GM18858 (cell line): ENCODE data around the gene SYNDIG1.

Source experiments
- ATAC-seq: cut with Tn5 transposase; IDR thresholded peaks from one replicate; pipeline ENCODE4 v1.9.1; 2021; ENCODE audit not compliant: unreplicated experiment

The SYNDIG1 gene

DNA sequence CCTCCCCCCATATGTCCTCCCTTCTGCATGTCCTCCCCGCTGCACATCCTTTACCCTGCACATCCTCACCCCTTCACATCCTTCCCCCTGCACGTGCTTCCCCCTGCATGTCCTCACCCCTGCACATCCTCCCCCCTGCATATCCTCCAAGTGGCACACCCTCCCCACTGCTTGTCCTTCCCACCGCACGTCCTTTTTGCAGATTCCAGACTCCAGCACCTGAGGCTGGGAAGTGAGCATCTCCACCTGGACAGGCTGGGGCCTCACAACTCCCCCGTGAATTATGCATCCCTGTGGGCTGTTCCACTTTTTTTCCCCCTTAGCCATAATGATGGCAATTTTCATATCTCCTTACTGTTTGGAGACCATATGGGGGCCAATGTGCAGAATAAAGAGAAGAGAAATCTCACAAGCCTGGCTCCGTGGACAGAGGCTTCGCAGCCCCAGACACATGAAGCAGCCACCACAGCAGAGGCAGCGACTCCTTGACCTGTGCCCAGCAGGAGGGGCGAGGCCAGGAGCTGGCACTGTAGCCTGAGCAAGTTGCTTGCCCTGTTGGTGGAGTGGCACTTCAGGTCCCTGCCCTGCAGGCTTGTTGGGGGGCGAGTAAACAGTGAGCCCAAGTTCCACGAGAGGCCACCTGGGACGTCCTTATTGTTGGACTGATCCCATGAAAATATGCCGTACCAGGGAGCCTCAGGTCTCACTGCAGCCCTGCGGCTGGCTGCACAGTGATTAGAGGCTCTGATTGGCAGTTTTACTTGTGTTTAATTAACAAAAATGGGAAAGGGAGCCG lies 113.1 kb downstream of the SYNDIG1 start:
- no peak for ATAC-seq

DNA sequence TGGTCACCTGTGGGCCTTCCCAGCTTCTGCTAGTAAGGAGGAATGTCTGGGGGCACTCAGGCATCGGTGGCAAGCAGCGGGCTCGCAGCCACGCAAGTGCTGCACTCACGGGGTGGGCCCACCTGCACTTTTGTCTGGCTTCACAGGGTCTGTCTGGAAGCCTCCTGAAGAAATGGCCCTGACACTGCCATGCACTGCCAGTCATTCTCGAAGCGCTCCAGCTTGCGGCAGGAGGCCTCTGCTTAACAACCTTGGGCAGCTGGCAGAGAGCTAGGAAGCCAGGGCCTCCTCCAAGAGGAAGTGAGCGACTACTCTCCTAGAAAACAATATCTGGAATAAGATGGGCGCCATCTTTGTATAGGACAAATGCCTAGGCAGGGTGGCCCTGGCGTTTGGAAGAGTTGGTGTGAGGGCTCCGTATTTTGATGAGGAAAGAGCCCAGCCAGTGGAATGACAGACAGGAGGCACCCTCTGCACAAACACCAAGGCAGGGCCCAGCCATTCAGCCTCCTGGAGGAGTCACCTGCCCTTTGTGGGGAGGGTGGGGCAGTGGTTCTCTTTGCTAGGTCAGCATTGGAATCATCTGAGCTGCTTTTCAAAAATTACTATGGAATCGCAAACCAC lies 113.9 kb downstream of the SYNDIG1 start:
- no peak for ATAC-seq

DNA sequence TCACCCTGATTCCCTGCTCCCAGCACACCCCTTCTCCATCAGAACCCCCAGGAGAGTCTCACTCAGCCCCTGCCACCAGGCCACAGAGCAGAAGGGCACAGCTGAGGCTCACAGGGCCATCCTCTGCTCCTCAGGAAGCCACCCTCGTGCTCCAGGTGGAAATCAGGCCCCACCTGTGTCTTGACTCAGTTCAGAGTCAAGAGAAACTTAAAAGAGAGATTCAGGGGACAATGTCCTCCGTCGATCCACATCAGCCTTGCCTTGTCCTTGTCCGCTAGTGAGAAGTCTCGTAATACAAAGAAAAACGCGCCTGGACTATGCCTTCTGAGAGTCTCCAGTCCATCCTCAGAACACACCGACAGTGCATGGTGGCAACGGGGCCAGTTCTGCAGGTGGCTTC lies 114.6 kb downstream of the SYNDIG1 start:
- no peak for ATAC-seq

DNA sequence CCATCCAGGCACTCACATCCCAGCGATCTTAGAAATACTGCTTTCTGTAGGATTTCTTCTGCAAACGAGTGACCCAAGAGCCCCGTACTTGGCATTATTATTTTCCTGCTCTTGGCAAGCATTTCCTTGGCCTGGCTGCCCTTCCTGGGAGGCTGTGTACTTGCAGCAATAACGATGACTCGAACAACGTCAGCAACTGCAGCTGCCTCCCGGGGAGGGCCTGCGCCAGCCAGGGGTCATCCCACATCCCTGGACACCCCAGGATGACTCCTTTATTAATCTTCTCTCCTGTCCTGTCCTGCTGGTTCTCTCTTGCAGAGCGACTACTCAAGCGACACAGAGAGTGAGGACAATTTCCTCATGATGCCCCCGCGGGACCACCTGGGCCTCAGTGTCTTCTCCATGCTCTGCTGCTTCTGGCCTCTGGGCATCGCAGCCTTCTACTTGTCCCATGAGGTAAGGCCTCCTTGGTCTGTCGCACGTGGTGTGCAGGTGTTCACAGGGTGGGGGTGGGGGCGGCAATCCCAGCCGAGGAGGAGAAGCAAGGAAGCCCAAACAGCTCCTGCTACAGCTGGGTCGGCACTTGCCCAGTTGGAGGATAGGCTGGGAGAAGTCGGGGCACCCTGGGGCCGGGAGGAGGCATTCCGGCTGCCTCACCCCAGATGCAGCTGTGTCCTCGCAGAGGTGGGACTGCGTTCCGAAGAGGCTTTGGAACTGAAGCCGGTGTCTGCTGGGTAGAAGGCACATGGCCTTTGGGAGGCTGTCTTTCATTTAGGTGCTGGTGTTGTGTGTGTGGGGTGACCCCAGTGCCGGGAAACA lies 115.3 kb downstream of the SYNDIG1 start:
- no peak for ATAC-seq

DNA sequence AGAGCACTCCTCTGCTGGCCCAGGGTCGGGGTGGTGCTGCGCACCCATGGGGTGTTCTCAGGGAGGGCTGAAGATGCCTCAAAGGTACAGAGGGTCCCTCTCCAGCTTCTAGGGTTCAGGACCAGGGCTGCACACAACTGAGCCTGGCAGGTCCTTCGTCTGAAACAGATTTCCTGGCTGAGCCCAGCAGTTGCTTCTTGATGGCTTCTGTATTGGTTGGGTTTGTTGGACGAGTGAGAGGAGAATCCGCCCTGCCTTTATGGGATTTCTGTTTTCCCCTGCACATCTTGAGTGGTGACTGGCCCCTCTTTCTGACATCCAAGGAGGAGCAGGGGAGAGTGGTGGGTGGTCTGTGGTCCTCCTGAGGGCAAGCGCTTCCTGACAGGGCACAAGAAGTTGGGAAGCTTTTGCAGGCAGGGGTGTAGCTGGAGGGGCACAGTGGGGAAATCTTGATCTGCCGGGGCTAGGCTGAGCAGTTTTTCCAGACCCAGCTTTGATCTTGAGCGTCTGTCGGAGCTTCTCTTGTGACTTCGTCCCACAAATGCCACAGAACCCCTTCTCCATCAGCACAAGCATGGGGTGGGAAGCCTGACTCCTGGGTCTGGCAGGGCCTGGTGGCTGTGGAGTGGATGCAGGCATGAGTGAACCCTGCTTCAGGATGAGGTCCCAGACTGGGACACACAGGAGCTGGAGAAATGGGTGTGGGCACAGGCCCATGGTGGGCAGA lies 116.5 kb downstream of the SYNDIG1 start:
- no peak for ATAC-seq

DNA sequence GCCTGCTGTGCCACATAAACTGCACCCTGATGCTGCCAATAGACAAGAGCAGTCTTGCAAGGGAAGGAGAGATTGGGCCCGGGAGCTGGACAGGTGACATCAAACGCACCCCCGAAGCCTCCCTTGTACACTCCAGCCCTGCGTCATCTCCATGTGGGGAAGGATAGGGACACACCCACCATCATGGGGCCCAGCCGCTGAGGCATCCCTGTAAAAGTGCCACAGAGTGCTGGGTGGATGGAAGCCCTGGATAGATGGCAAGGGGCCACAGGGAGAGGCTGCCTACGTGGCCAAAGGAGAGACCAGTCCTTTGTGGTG lies 117.1 kb downstream of the SYNDIG1 start:
- ATAC-seq, result no peak

DNA sequence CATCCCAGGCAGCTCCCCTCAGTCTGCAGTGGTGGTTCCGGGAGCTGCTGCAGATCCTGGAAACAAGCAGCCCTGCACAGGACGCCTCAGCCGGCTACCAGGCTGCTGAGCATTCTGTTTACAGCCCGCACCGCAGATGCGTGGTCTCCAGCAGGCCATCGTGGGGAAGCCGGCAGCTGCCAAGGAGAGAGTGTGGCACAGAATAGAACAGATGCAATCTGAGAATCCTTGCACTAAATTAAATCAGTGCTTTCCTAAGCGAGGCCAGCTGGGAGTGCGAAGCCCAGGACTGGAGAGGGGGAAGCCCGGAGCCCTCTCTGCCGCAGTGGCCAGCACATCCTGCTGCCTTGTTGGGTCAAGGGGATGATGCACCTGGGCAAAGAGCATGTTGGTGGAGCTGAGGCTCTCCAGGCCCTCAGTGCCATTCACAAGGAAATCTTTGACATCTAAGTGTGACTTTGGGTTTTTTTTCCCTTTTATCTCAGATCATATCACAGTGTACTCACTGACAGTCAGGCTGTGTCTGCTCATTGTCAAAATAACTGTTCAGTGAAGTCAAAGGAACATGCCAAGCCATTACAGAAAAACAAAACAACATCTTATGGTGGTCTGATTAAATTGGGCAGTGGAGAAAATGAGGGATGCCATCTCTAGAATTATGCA lies 118.1 kb downstream of the SYNDIG1 start:
- ATAC-seq, result no peak

DNA sequence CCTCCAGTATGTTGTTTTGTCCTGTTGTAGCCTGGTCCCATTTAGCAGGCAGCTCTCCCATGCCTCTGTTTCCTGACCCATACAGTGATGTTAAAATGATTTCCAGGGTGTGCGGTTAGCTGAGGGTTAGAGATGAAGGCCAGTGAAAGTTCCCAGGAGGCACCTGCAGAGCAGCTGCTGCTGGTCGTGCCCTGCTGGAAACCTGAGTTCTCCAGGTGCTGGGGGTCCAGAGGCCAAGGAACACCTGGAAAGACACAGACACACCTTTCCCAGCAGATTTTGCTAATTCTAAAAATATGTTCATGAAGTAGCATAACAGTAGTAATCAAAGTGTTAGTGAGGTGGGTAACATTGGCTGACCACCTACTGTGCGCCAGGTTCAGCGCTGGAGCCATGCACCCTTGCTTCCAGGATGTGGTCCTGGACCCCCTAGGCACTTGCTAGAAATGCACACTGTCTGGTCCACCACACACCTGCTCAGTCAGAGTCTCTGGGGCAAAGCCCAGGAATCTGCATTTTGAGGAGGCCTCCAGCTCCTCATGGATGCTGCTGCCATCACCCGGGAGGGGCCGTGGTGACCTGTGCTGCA lies 118.7 kb downstream of the SYNDIG1 start:
- ATAC-seq, result no peak

DNA sequence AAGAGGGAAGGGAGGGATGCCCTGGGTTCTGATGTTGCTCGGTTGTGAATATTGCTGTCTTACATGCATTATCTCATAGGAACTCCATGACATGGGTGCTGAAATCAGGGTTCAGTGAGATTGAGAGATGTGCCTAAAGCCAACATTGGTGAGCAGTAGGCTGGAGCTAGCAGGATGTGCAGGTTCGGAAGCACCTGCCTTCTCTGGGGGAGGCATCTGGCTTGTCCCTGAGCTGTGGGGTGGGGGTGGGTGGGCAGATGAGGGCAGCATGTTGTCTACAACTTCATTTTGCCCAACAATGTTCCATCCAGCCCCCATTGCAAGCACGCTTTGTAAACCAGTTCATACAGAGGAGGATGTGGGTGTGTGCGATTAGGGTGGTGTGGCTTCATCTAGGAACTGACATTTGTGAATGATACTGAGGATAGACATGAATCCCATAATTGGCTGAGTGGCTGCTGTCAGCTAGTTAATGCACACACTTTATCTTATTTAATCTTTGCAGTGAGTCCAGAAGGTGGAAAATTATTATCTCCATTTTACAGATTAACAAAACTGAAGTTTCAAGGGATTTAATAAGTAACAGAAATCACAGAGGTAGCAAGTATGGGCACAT lies 119.4 kb downstream of the SYNDIG1 start:
- ATAC-seq, result no peak

DNA sequence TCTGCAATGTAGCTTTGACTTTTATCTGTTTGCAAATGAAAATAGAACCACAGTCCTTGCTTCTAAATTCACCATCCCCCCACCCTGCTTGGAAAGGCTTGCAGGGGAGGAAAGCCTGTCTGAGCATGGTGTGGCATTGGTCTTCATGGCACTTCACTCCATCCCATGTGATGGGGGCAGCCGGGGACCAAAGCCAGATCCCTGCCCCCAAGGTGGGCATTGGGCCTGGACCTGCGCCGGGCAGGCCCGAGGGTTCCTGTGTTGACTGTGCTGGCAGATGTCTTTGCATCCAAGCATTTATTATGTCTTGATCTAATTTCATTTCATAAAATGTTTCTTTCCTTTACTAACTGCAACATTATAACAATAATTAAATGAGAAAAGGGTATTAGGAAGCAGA lies 120.0 kb downstream of the SYNDIG1 start:
- ATAC-seq, result no peak

DNA sequence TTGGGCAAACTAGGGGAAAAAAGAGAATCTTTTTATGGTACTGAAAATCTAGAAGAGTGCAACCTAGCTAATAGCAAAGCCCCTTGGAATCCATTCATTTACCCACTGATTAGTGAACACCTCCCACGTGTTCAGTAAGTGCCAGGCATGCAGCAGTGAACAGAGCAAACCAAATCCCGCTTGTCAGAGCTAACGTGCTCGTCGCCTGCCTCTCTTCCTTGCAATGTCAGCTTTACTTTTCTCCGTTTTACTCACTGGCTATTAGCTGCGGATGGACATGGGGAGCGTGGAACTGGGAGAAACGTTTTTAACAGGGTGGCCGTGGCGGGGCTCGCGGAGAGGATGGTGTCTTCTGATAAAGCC lies 120.4 kb downstream of the SYNDIG1 start:
- ATAC-seq, result no peak

DNA sequence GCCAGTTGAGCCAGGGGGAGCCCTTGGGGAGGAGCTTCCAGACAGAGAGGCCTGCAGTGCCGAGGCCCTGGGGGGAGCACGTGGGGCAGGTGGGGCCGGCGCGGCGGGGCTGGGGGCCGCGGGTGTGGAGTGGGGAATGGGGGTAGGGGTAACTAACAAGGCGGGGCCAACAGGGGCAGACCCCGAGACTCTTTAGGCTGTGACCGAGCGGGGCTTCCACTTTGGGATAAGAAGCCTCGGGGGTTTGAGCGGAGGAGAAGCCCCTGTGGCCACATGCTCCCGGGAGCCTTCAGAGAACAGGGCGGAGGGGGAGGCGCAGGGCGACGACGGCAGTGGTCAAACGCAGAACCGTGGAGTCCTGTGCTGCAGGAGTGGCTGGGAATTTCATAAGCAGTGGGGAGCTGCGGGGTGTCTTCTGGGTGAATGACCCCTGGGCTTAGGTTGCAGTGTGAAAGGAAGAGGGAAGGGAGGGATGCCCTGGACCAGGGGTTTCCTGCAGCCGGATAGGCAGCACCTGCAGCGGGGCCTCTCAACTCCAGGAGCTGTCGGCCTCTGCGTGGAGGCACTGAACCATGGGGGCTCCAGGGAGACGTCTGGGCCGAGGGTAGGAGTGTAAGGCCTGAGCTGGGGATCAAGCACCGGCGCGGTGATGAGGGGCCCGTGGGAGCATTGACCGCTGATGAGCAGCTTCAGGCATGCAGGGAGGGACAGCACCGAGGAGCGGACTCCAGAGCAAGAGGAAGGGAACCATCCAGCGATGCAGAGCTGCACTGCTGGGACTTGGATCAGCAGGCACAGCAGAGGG lies 121.0 kb downstream of the SYNDIG1 start:
- no peak for ATAC-seq

DNA sequence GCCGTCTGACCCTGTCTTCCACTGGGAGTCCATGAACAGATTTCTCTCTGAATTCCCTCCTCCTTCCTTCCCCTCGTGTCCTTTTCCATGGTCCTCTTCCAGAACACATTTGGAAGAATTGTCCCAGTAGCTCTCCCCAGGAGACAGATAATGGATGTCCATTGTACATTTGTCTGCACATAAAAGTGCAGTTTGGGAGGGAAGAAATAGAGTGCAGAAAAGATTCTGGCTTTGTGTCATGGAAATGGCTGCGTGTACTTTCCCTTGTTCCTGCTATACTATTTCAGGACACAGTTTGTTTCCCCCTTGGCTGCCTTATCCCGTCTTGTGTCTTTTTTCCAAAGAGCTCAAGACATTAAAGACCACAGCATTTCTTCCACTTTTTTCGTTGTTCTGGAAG lies 127.6 kb downstream of the SYNDIG1 start:
- no peak for ATAC-seq

DNA sequence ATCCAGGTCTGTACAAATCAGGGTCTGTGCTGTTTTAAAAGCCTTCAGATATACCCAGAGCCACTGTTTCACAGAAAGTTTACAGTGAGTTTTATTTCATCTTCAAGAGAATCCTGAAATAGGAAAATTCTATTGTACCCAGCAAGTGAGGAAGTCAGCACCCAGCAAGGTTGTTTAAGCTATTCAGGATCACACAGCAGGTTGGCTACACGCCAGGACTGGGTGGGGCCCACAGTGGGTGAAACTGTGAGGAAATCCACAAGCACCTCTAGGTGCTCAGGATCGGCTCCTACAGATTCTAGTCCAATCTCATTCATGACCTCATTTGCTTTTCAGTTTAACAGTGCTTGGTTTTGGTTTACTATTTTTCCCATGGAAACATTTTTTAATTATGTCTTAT lies 128.9 kb downstream of the SYNDIG1 start:
- no peak for ATAC-seq

DNA sequence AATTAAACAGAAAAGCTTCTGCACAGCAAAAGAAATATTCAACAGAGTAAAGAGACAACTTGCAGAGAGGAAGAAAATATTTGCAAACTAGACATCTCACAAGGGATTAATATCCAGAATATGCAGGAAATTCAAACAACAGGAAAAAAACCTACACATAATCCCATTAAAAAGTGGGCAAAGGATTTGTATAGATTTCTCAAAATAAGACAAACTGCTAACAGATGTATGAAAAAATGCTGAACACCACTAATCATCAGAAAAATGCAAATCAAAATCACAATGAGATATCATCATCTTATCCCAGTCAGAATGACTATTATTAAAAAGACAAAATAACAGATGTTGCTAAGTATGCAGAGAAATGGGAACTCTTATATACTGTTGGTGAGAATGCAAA lies 129.6 kb downstream of the SYNDIG1 start:
- no peak for ATAC-seq

DNA sequence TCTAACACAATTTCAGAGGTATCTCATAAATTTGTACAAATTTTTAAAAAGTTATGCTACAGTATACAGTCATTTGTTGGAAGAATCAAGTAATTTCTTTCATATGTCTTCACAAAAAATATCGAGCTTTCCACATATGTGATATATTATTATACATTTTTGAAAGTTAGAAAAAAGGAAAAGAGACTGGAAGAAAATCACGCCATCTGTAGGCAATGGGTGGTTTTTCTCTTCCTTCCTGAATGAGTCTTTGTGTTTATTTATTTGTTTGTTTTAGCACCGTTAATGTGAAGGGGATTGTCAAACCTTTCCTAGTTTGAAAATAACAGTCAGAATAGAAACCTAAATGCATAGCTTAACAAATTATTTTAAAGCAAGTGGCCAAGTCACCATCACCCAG lies 130.6 kb downstream of the SYNDIG1 start:
- no peak for ATAC-seq

DNA sequence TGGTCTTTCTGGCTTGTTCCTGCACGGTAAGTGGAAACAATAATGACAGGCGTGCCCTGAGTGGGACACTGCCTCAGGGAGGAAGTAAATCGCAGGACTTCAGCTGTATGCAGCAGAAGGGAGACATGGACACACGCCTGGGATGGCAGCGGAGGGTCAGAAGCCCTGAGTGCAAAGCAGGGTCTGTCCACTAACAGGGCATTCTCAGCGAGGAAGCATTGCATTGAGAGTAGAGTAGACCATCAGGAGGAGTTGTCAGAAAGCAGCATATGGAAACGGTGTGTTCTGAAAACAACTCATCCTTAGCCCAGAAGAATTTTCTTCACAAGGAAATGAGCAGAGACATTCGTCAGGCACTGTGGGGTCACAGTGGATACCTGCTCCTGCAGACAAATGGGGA lies 134.0 kb downstream of the SYNDIG1 start:
- no peak for ATAC-seq

DNA sequence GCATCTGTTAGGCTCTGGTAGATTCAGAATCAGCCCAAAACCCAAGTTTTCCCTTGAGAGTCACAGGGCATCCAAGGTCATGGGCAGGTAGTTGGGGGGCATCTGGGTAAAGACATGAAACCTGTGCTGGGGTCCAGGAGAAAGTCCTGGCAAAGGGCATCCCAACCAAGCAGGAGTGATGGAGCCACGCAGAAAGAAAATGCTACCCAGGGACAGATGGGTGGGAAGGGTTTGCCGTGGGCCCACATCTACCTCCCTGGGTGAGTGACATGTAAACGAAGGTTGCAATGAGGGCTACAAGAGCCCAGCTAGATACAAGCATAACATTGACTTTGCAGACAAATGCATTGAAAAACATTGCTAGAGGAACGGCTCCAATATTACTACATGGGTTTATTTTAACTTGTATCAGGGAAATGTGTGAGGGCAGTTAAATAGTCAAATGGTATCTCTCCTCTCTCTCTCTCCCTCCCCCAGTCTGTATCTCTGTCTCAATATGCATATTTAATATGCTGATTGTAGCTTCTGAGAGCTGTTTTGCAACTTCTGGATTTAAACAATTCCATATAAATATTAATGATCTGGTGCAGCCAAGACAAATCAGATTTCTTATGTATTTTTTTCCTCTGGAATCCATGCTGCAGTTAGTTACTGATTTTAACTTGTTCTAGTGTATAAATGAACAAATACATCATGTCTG lies 135.7 kb downstream of the SYNDIG1 start:
- ATAC-seq, result no peak

DNA sequence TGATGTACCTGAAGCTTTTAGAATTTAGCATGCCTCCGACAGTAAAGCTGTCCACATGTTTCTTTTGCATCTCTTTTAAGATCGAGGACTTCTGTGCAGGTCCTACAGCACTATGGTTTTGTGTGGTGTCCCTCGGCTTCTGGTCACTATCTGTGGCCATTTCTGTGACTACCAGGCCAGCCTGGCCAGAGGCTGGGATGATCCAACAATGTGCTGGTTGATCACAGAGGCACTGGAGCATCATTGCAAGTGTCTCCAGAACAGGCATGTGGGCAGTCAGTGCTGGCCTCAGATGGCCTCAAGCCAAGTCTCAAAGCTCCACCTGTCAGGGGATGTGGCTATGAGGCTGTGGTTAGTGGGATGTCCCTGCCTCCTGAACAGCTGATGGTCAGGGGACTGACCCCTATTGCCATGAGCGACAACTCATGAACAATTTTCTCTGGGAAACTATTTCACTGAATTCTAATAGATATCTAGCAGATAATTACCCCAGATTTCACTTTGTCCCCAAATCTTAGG lies 136.6 kb downstream of the SYNDIG1 start:
- no peak for ATAC-seq
